ENCODE data around the gene SPART. TPM values are rescaled to one million over a fixed set of nuclear protein-coding genes. Genes with fewer than 3 reads are reported as not detected.

SPART gene
- total and polyA plus RNA-seq, 2 donors (not counting 1 experiment from before 2014, with no cell fraction given): 93.0 to 109 TPM

DNA sequence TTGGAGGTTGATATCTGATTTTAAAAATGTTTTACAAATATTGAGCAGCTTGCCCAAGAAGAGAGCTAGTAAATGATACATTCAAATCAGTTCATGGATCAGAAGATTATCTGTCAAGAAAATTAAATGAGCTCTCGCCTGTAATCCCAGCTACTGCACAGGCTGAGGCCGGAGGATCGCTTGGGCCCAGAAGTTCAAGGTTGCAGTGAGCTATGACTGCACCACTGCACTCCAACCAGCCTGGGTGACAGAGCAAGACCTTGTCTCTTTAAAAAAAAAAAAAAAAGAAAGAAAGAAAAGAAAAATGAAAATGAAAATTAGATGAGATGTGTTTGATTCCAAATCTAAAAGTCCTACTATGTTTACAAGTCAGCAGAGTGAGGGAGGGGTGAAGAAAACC, 2.4 kb downstream of the SPART start:
- Histone ChIP-seq H3K27ac (ENCODE audit: insufficient read depth, low read length) (no peak overlapping the region), H3K9me3 (ENCODE audit: control insufficient read depth, insufficient read depth, low read depth, low read length) (no peaks in the 10 kb centered on the region), H2AFZ (ENCODE audit: low read length) (no peak overlapping the region), H3K9ac (ENCODE audit: insufficient read depth, low read length) (no peak overlapping the region), H3K36me3 (ENCODE audit: control insufficient read depth, insufficient read depth, low read length) (no peaks in the 10 kb centered on the region), H3K4me3 (replicated peaks in 1 of 4; ENCODE audit: control extremely low read depth in 1 of 4, insufficient read depth in 1 of 4, low read depth in 3 of 4, low read length in 4 of 4) (peak overlapping the region in 2 of 4 experiments; percentile 74 to 97), H4K20me1 (ENCODE audit: control insufficient read depth, extremely low read depth, insufficient read depth, low read length) (no peaks in the 10 kb centered on the region), H3K4me2 (ENCODE audit: extremely low read depth, insufficient read depth, low read length) (peak overlapping the region; percentile 99), H3K27me3 (ENCODE audit: control insufficient read depth, insufficient read depth, low read length) (no peaks in the 10 kb centered on the region), H3K79me2 (ENCODE audit: control insufficient read depth, insufficient read depth, low read length) (peaks cover 59% of the 10 kb centered on the region), H3K4me1 (ENCODE audit: control insufficient read depth, extremely low read depth, insufficient read depth, low read length) (peaks cover 2% of the 10 kb centered on the region)
- TF ChIP-seq EZH2 (IDR thresholded peaks at IDR 0.05; ENCODE audit: low read length, missing control alignments): no peak
- TF ChIP-seq, protein P1, sequence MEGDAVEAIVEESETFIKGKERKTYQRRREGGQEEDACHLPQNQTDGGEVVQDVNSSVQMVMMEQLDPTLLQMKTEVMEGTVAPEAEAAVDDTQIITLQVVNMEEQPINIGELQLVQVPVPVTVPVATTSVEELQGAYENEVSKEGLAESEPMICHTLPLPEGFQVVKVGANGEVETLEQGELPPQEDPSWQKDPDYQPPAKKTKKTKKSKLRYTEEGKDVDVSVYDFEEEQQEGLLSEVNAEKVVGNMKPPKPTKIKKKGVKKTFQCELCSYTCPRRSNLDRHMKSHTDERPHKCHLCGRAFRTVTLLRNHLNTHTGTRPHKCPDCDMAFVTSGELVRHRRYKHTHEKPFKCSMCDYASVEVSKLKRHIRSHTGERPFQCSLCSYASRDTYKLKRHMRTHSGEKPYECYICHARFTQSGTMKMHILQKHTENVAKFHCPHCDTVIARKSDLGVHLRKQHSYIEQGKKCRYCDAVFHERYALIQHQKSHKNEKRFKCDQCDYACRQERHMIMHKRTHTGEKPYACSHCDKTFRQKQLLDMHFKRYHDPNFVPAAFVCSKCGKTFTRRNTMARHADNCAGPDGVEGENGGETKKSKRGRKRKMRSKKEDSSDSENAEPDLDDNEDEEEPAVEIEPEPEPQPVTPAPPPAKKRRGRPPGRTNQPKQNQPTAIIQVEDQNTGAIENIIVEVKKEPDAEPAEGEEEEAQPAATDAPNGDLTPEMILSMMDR (conservative IDR thresholded peaks at IDR 0.05 in 1 of 2, IDR thresholded peaks at IDR 0.05 in 1 of 2; ENCODE audit: low read depth in 1 of 2, low read length in 2 of 2): no peak
- DNase-seq (ENCODE audit: low read depth in 2 of 2): no peak

DNA sequence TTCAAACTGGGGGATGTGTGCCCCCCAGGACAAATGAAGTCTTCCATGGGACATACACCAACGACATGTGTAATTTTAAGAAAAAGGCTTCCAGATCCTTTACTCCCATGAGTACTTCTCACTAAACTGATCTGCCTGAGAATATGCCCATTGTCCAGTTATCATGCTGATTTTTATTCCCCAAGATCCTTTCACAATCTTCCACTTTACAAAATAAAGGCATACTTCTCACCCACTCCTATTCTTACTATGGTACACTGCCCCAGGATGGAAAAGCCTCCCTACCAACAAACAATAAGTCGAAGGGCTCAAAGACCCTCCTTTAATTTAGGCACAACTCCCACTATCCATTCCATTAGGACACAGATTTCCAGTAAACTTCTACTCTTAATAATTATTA, 3.5 kb downstream of the SPART start:
- Histone ChIP-seq H3K4me3 (replicated peaks in 1 of 4; ENCODE audit: control extremely low read depth in 1 of 4, insufficient read depth in 1 of 4, low read depth in 3 of 4, low read length in 4 of 4) (no peak overlapping the region), H3K9me3 (ENCODE audit: control insufficient read depth, insufficient read depth, low read depth, low read length) (no peaks in the 10 kb centered on the region), H3K27me3 (ENCODE audit: control insufficient read depth, insufficient read depth, low read length) (no peaks in the 10 kb centered on the region), H3K9ac (ENCODE audit: insufficient read depth, low read length) (no peak overlapping the region), H3K4me1 (ENCODE audit: control insufficient read depth, extremely low read depth, insufficient read depth, low read length) (peaks cover 2% of the 10 kb centered on the region), H3K4me2 (ENCODE audit: extremely low read depth, insufficient read depth, low read length) (no peak overlapping the region), H3K79me2 (ENCODE audit: control insufficient read depth, insufficient read depth, low read length) (peaks cover 69% of the 10 kb centered on the region), H4K20me1 (ENCODE audit: control insufficient read depth, extremely low read depth, insufficient read depth, low read length) (no peaks in the 10 kb centered on the region), H3K36me3 (ENCODE audit: control insufficient read depth, insufficient read depth, low read length) (no peaks in the 10 kb centered on the region), H3K27ac (ENCODE audit: insufficient read depth, low read length) (no peak overlapping the region), H2AFZ (ENCODE audit: low read length) (no peak overlapping the region)
- no peak for DNase-seq (ENCODE audit: low read depth in 2 of 2)
- TF ChIP-seq EZH2 (IDR thresholded peaks at IDR 0.05; ENCODE audit: low read length, missing control alignments): no peak
- TF ChIP-seq, protein P1 (conservative IDR thresholded peaks at IDR 0.05 in 1 of 2, IDR thresholded peaks at IDR 0.05 in 1 of 2; ENCODE audit: low read depth in 1 of 2, low read length in 2 of 2): no peak

DNA sequence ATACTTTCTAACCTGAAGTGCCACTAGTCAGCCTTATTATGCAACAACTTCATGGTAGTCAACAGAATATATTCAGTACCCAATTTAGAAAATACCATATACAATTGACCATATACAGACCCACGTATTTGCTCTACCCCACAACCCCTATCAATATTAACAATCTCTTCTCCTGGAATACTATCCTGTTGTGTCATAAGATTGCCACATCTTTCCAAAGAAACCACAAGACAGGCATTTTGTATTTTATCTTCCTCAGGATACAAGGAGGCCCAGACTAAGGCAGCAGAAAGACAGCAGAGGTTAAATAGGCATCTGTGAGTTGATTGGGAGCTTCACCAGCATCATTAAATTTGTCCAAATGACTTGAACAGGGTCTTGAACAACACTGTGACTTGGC, 4.5 kb downstream of the SPART start:
- TF ChIP-seq EZH2 (IDR thresholded peaks at IDR 0.05; ENCODE audit: low read length, missing control alignments): no peak
- TF ChIP-seq, protein P1 (conservative IDR thresholded peaks at IDR 0.05 in 1 of 2, IDR thresholded peaks at IDR 0.05 in 1 of 2; ENCODE audit: low read depth in 1 of 2, low read length in 2 of 2): no peak
- H3K4me1 ChIP-seq (ENCODE audit: control insufficient read depth, extremely low read depth, insufficient read depth, low read length): no peaks in the 10 kb centered on the region
- peak overlapping the region; percentile 4 for H3K4me2 ChIP-seq (ENCODE audit: extremely low read depth, insufficient read depth, low read length)
- H3K9me3 ChIP-seq (ENCODE audit: control insufficient read depth, insufficient read depth, low read depth, low read length): no peaks in the 10 kb centered on the region
- peak; percentile 33 to 67 for DNase-seq (ENCODE audit: low read depth in 2 of 2)
- no peak overlapping the region for H2AFZ ChIP-seq (ENCODE audit: low read length)
- H3K79me2 ChIP-seq (ENCODE audit: control insufficient read depth, insufficient read depth, low read length): peaks cover 79% of the 10 kb centered on the region
- no peaks in the 10 kb centered on the region for H4K20me1 ChIP-seq (ENCODE audit: control insufficient read depth, extremely low read depth, insufficient read depth, low read length)
- H3K9ac ChIP-seq (ENCODE audit: insufficient read depth, low read length): no peak overlapping the region
- H3K27ac ChIP-seq (ENCODE audit: insufficient read depth, low read length): no peak overlapping the region
- no peaks in the 10 kb centered on the region for H3K36me3 ChIP-seq (ENCODE audit: control insufficient read depth, insufficient read depth, low read length)
- H3K4me3 ChIP-seq (replicated peaks in 1 of 4; ENCODE audit: control extremely low read depth in 1 of 4, insufficient read depth in 1 of 4, low read depth in 3 of 4, low read length in 4 of 4): no peak overlapping the region
- H3K27me3 ChIP-seq (ENCODE audit: control insufficient read depth, insufficient read depth, low read length): no peaks in the 10 kb centered on the region
